NCI-H1105 (cell line): ENCODE results near the gene FLAD1.
A peak's percentile ranks its signal among the peaks of the same experiment; 100 is the strongest.
"Not testable (repeated sequence)": the region's sequence is repeated elsewhere in the genome, so short reads cannot be mapped to it uniquely, and the experiment has no call there.

Source experiments
- DNase-seq: peaks from one replicate; lab custom pipeline; 2025; lab: John Stamatoyannopoulos, UW

FLAD1 gene

GRCh38 chr1:154969246-154969645, 13.9 kb upstream of the FLAD1 start:
- DNase-seq: no peak

DNA sequence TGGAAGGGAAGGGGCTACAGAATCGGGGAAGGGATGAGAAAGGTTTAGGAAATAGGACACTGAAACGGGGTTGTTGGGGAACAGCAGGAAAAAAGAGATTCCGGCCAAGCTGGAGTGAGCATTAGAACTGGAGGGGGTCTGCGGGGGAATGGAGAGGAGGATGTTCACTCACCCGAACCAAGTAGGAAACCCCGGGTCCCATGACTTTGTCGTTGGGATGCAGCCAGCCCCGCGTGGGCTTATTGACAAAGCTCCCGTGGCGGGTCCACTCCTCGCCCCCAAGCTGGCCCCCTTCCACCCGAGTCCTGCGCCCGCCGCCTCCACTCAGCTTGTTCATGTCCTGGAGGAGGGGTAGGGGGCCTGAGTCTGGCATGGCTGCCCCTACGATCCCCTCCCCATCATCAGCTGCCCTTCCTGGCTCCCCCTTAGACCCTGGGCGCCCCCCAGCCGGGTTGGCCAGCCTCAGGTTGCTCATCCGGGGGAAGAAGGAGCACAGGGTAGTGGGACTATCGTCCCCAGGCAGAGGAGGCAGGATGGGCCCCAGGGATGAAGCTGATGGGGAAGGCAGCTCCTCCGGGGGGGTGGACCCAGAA, 13.2 kb upstream of the FLAD1 start:
- no peak for DNase-seq

DNA sequence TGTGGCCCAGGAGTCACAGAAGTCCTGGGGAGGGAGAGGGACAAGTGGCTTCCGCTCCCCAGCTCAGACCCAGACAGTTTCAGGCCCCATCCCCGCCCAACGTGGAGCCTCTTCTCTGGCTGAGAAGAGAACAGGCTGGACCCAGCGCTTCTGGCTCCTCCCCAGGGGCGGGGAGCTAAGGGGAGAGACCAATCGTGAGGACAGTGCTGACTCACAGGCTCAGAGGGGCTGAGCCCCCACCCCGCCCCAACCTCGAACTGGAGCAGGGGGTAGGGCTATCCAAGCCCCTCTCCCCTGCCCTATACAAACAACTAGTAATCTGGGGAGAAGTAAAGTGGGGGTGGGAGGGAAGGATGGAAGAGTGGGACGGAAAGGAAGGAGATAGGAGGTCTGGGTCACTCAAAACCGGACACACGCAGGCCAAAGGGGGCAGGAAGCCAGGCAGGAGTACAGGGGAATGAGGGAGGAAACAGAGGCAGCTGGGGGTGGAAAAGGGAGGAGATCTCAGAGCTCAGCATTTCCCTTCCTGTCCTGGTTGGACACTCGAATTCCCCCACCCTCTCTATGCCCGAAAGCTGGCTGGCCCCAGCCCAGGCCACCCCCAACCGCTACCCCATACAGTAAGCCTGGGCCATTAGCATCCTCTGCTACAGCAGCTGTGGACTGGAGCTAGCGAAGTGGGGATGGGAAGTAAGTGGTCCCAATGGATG, 12.4 kb upstream of the FLAD1 start, which contains the start of gene SHC1:
Gene SHC1 (minus strand): TSS at position 117 of the 710 bp plus-strand sequence. CDS start 221 bp downstream, outside the sequence.
- DNase-seq: no peak

- DNase-seq: no peak
Measured at GRCh38 chr1:154971341-154971998, 11.7 kb upstream of the FLAD1 start.

DNA sequence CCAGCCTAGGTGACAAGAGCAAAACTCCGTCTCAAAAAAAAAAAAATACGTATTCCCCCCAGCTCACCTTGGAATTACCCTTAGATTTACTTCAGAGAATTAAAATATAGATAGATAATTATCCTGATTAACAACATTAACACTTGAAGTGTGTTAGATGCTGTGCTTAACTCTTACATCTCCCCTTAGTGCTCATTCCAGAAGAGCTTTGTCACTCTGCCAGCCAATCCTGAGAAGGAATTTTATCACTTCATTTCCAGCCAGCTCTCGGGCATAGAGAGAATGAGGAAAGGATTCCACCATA, 11.0 kb upstream of the FLAD1 start:
- no peak for DNase-seq

- no peak for DNase-seq
Measured at GRCh38 chr1:154972517-154973343, 10.4 kb upstream of the FLAD1 start.

- DNase-seq: peak; percentile 89
Measured at GRCh38 chr1:154973344-154974101, 9.6 kb upstream of the FLAD1 start.

DNA sequence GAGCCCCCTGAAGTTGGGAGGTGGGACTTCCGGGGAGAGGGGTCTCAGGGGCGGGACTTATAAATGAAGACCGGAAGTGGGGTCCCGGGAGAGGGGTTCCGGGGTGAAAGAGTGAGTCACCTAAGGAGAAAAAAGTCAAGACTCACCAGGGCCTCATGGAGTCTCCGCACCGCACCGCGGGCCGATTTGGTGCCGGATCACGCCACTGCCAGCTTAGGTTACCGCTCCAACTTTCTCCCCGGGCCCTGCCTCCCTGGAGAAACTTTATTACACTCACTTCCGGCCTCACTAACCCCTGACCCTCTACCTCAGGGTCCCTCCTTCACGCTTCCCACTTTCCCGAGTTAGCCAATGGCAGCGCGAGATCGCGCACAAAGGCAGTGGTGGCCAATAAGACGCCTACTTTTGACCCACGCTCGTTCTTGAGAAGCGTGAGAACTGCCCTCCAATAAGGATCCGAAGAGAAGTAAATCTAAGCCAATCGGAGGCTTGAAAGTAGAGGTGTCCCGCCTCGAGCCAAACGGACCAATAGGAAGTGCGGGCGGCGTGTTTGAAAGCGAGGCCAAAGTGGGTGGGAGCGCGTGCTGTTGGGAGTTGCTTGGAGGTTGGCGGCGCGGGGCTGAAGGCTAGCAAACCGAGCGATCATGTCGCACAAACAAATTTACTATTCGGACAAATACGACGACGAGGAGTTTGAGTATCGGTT, 8.9 kb upstream of the FLAD1 start, which contains the start of gene CKS1B:
Gene CKS1B (plus strand): TSS at position 580 of the 706 bp plus-strand sequence. CDS start 65 bp downstream, at position 645.
- peak; percentile 100 for DNase-seq

DNA sequence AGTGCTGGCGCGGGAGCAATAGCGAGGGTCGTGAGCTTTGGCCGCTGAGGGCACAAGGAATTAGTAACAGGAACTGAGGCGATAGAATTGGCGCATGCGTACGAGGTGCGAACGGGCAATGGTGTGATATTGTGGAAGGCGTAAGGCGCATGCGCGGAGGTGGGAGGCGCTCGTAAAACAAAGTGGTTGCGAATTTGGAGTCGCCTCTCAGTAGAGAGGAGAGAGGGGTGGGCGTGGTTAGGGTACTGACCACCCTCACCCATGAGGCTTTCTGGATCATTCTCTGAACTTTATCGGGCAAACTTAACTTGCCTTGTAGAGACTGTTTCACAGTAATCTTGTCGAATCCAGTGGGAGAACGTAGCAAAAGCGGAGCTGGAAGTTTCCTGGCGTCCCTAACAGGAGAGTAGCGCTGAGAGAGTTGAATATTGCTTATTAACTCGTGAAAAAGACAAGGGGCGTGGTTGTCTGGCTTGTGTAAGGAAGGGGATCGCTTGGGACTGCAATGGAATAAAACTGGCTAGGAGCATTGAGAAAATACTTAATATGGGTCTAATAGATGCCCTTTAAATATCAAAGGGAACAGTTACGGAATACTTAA, 8.2 kb upstream of the FLAD1 start:
- peak; percentile 96 for DNase-seq

DNA sequence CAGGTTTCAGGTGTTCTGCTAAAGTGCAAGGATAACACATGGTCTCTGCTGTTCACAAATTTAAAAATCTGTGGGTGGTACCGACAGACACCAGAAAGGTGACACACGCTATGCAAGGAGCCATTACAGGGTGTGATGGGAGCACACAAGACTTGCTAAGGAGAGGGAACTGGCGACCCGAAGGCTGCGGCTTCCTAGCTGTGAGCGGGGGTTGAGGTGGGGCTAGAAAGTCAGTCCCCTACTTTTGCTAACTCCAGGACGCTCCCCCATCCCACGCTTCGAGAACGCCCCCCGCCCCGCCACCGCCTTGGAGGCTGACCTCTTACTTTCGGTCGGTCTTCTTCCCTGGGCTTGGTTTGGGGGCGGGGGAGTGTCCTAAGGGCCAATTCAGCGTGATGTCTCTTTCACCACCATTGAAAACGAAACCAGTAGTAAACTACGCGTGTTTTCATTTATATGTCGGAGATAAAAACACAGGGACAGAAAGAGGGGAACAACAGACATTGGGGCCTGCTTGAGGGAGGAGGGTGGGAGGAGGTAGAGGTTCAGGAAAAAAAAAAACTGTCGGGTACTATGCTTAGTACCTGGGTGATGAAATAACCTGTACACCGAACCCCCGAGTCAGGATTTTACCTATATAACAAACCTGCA, 7.6 kb upstream of the FLAD1 start:
- DNase-seq: no peak

- DNase-seq: not testable (repeated sequence)
Measured at GRCh38 chr1:154977762-154978161, 5.4 kb upstream of the FLAD1 start.

DNA sequence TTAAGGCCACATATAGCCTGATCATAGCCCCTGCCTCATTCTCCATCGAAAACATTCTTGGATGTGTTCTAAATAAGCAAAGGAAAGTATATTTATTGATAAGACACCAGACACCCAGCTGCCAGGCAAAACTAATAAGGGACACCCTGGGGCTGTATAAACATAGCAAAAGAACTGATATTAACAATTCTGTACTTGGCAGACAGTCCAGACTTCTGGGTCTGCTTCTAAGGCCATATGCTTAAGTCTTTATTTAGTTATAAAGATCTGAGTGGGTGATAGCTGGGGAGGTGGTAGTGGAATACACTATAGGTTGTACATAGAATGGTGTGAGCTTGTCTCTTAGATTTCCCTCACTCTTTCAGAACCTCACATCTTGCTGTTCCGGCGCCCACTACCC, 4.8 kb upstream of the FLAD1 start:
- no peak for DNase-seq

GRCh38 chr1:154982341-154982740, 803 bp upstream of the FLAD1 start:
- DNase-seq: no peak

DNA sequence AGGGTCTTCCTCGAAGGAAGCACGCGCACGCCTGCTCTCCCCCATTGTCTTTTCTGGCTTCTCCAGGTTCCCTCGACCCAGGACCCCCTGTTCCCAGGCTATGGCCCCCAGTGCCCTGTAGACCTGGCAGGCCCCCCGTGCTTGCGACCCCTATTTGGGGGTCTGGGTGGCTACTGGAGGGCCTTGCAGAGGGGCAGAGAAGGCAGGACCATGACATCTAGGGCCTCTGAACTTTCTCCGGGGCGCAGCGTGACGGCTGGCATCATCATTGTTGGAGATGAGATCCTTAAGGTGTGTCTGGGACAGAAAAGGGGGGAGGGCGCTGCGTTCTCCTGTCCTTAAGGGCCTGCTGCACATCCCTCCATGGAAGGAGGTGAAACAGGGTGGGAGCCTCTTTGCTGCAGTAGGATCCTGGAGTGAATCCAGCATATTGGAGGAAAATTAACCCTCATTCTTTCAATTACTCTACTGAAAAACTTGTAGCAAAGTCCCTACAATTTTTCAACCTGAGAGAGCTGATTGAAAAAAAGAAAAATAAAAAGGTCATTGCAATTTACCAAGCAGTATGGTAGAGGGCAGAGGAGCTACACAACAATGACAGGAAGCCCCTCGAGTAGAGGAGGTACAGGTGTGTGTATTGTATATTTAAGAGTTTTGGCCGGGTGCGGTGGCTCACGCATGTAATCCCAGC, 777 bp downstream of the FLAD1 start:
- DNase-seq: no peak

DNA sequence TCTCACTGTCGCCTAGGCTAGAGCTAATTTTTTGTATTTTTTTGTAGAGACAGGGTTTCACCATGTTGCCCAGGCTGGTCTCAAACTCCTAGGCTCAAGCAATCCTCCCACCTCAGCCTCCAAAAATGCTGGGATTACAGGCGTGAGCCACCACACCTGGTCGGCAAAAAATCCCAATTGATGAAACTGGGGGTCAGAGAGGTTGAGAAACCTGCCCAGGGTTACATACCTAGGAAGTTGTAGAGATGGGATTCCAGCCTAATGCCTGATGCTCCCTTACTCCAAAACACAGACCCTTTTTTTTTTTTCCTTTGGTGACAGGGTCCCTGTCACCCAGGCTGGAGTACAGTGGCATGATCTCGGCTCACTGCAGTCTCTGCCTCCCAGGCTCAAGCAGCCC, 3.6 kb downstream of the FLAD1 start:
- DNase-seq: not testable (repeated sequence)

GRCh38 chr1:154987326-154987725, 4.2 kb downstream of the FLAD1 start:
- DNase-seq: no peak

- no peak for DNase-seq
Measured at GRCh38 chr1:154988058-154988954, 5.2 kb downstream of the FLAD1 start.

DNA sequence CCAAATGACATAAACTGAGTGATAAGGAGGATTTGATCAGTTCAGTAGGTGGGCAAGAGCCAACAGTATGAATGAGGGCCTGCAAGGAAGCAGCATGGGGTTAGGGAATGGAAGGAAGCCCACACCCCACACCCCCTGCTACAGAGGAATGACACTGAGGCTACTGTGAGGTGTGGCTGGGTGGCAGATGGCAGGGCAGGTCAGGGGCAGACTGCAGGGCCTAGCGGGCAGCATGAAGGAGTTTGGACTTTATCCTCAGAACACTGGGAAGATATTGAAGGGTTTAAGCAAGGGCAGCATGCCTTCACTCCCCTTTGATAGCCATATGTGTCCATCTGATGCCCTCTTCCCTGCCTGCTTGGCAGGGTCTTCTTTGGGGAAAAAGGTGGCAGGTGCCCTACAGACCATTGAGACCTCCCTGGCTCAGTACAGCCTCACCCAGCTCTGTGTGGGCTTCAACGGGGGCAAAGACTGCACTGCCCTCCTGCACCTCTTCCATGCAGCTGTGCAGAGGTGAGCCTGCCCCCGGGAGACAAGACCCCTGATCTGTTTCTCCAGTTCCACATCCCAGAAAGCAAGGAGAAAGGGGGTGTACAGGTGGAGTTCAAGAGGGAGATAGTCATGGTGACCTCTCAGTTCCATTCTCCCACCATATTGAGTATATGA, 6.2 kb downstream of the FLAD1 start:
- no peak for DNase-seq
